Breast epithelium (tissue), 4 donors: ENCODE measurements around the gene ATP11C. TPM values are rescaled to one million over a fixed set of nuclear protein-coding genes. Genes with fewer than 3 reads are reported as not detected.
"Not testable (repeated sequence)": the region's sequence is repeated elsewhere in the genome, so short reads cannot be mapped to it uniquely, and the experiment has no call there.

Source experiments
- DNase-seq, 2 donors: peaks; one replicate each; pipeline ENCODE4 v3.0.0-alpha.2; 2019; ENCODE audit warnings: low spot score in 2 of 2
- H3K27ac ChIP-seq, 2 donors: fragments of 200-600 bp; sonication (generic) in 1 of 2; one replicate each; pipeline ENCODE4 v1.5.1; 2016 to 2019; ENCODE audit warnings: mild to moderate bottlenecking in 1 of 2
- H3K27me3 ChIP-seq, 2 donors: fragments of 200-600 bp; sonication (generic) in 1 of 2; one replicate each; pipeline versions ENCODE4 v1.5.1 to v1.6.0; 2017 to 2019; ENCODE audit warnings: control low read depth in 1 of 2, mild to moderate bottlenecking in 1 of 2
- H3K36me3 ChIP-seq: fragments of 200-600 bp; one replicate; pipeline ENCODE4 v1.5.1; 2019
- H3K4me1 ChIP-seq, 2 donors: fragments of 200-600 bp; sonication (generic); one replicate each; pipeline ENCODE4 v1.5.1; 2016 to 2019; ENCODE audit warnings: control low read depth in 1 of 2
- H3K4me3 ChIP-seq, 3 donors: fragments of 200-600 bp; sonication (generic); 1 replicate in 2 of 3; 2 replicates in 1 of 3; pipeline ENCODE4 v1.5.1; 2016 to 2019; ENCODE audit warnings: mild to moderate bottlenecking in 3 of 3, moderate library complexity in 2 of 3
- H3K9me3 ChIP-seq, 2 donors: fragments of 200-600 bp; sonication (generic) in 1 of 2; one replicate each; pipeline ENCODE4 v1.5.1; 2016 to 2019; ENCODE audit warnings: control low read depth in 1 of 2
- CTCF ChIP-seq, 3 donors: fragments of 450-650 bp; IDR thresholded peaks; one replicate each; pipeline ENCODE4 v1.5.1; 2016 to 2017; ENCODE audit warnings: antibody characterized with exemption in 3 of 3, mild to moderate bottlenecking in 3 of 3, moderate library complexity in 3 of 3
- POLR2A ChIP-seq: fragments of 450-650 bp; IDR thresholded peaks from one replicate; pipeline ENCODE4 v1.6.1; 2016; ENCODE audit warnings: antibody characterized with exemption, mild to moderate bottlenecking, moderate library complexity
- POLR2AphosphoS5 ChIP-seq, 3 donors: sonication (generic); formaldehyde crosslinking; IDR thresholded peaks; one replicate each; pipeline ENCODE4 v1.6.1; 2017; ENCODE audit warnings: antibody characterized with exemption in 3 of 3
- intact Hi-C: fragments of 100-400 bp; cut with DNase I; formaldehyde crosslinking; loops from one replicate; pipeline ENCODE4 v1.15.1; 2023; ENCODE audit warnings: low total_unique reads
- total RNA-seq, 3 donors: library from RNA; depleted of rRNA; stranded (reverse); fragments of >200 nt; gene quantifications; one replicate each; pipeline ENCODE4 v1.1.0, GENCODE V29; 2016

Gene ATP11C
- total RNA-seq, 3 donors from 2014 or later = 32.5 to 42.4 (median 34.1) TPM

- Histone ChIP-seq H3K27me3 (peaks cover 0 to 36% of the 10 kb centered on the region in 2 donors), H3K9me3 (no peaks in the 10 kb centered on the region), H3K36me3 (no peaks in the 10 kb centered on the region), H3K4me1 (no peaks in the 10 kb centered on the region), H3K4me3 (peak overlapping the region; percentile 32 to 58 (median 37)), H3K27ac (no peak overlapping the region)
- no peak for DNase-seq
- no peak for TF ChIP-seq CTCF (IDR thresholded peaks at IDR 0.05)
- intact Hi-C loops = no loop called here
These were observed 240.9 kb downstream of the ATP11C start for GRCh38 chrX:139691843-139692505.

GRCh38 chrX:139691493-139691842 is 241.4 kb downstream of the ATP11C start:
- intact Hi-C loops = no loop called here
- Histone ChIP-seq H3K27ac (no peak overlapping the region), H3K4me3 (peak overlapping the region; percentile 32 to 58 (median 37)), H3K9me3 (no peaks in the 10 kb centered on the region), H3K4me1 (no peaks in the 10 kb centered on the region), H3K36me3 (no peaks in the 10 kb centered on the region), H3K27me3 (peaks cover 0 to 35% of the 10 kb centered on the region in 2 donors)
- no peak for DNase-seq
- TF ChIP-seq CTCF (IDR thresholded peaks at IDR 0.05) (no peak), POLR2AphosphoS5 (IDR thresholded peaks at IDR 0.05) (no peak), POLR2A (no peak)

- intact Hi-C loops, H3K36me3 ChIP-seq, H3K4me1 ChIP-seq, H3K9me3 ChIP-seq, DNase-seq, H3K4me3 ChIP-seq, H3K27ac ChIP-seq: not testable (repeated sequence)
- H3K27me3 ChIP-seq = peaks cover 0 to 19% of the 10 kb centered on the region in 2 donors
These were observed 247.7 kb downstream of the ATP11C start for GRCh38 chrX:139685175-139685574.

GRCh38 chrX:139680356-139680755 is 252.5 kb downstream of the ATP11C start:
- Histone ChIP-seq H3K4me3 (no peak overlapping the region), H3K27me3 (peaks cover 0 to 19% of the 10 kb centered on the region in 2 donors), H3K36me3 (no peaks in the 10 kb centered on the region), H3K9me3 (no peaks in the 10 kb centered on the region), H3K4me1 (no peaks in the 10 kb centered on the region), H3K27ac (no peak overlapping the region)
- no peak for TF ChIP-seq POLR2AphosphoS5 (IDR thresholded peaks at IDR 0.05)
- no peak for TF ChIP-seq POLR2A
- TF ChIP-seq CTCF (IDR thresholded peaks at IDR 0.05) = no peak
- no peak for DNase-seq
- intact Hi-C loops = no loop called here

Other genes with a start within 250 kb of the ATP11C start
- under 1 TPM in 1 of 3 donors, not detected in 2; 0.16 TPM for gene MCF2, start 224.9 kb downstream of the ATP11C start, total RNA-seq
- gene CXorf66, start 32.5 kb upstream of the ATP11C start, total RNA-seq = not detected